Choroid plexus epithelial cell (primary cell): ENCODE data around the gene LAP3.
A peak's percentile ranks its signal among the peaks of the same experiment; 100 is the strongest.

Experiments used
- DNase-seq: peaks from one replicate; pipeline ENCODE4 v3.0.0-alpha.2; 2010; ENCODE audit warnings: low read depth
- H3K4me3 ChIP-seq: 2 replicates; pipeline ENCODE4 v1.5.1; 2011; ENCODE audit warnings: low read depth, mild to moderate bottlenecking, control low read depth, low read length, moderate library complexity
- CTCF ChIP-seq: conservative IDR thresholded peaks from 2 replicates; pipeline ENCODE4 v1.5.1; 2011; ENCODE audit warnings: low read depth, mild to moderate bottlenecking, control low read depth, inconsistent platforms, low read length, moderate library complexity

LAP3 gene

GRCh38 chr4:17595471-17596005 lies 18.5 kb downstream of the LAP3 start:
- no peak for TF ChIP-seq CTCF
- no peak overlapping the region for H3K4me3 ChIP-seq
- no peak for DNase-seq

- peak; percentile 35 for DNase-seq
- peak; percentile 60 for TF ChIP-seq CTCF
- H3K4me3 ChIP-seq = no peak overlapping the region
Measured at GRCh38 chr4:17597517-17597916, 20.5 kb downstream of the LAP3 start.

- DNase-seq = no peak
- H3K4me3 ChIP-seq = no peak overlapping the region
- TF ChIP-seq CTCF = no peak
Measured at GRCh38 chr4:17599826-17600225, 22.8 kb downstream of the LAP3 start.

GRCh38 chr4:17605236-17605635 lies 28.2 kb downstream of the LAP3 start:
- DNase-seq = no peak
- TF ChIP-seq CTCF = no peak
- no peak overlapping the region for H3K4me3 ChIP-seq

- TF ChIP-seq CTCF = no peak
- H3K4me3 ChIP-seq = peak overlapping the region; percentile 88
- DNase-seq = peak; percentile 73
Measured at GRCh38 chr4:17613761-17614415, 36.9 kb downstream of the LAP3 start.

- DNase-seq = peak; percentile 98
- TF ChIP-seq CTCF = peak; percentile 1
- peak within 1 kb of the TSS; percentile 88 for H3K4me3 ChIP-seq
Measured at GRCh38 chr4:17614416-17615299, 37.7 kb downstream of the LAP3 start, which contains the start of gene MED28. TSS of gene MED28 (plus strand) at chr4:17614641. CDS start at chr4:17614655, 14 bp downstream.
